ENCODE measurements around the gene DCP1A.

- TF ChIP-seq POLR2A (IDR thresholded peaks at IDR 0.05; ENCODE audit: low read depth, low read length): no peak
- no peak for TF ChIP-seq POLR2AphosphoS5 (IDR thresholded peaks at IDR 0.05; ENCODE audit: low read depth, low read length)
These were observed 68.7 kb downstream of the DCP1A start for GRCh38 chr3:53278667-53279066.
